NCI-H526 treated with DMSO at 0.1 percent for 48 hours (cell line): ENCODE results near the gene TEDC2.

Source experiments
- DNase-seq: peaks from one replicate; lab custom pipeline; 2025; lab: John Stamatoyannopoulos, UW

TEDC2 gene

DNA sequence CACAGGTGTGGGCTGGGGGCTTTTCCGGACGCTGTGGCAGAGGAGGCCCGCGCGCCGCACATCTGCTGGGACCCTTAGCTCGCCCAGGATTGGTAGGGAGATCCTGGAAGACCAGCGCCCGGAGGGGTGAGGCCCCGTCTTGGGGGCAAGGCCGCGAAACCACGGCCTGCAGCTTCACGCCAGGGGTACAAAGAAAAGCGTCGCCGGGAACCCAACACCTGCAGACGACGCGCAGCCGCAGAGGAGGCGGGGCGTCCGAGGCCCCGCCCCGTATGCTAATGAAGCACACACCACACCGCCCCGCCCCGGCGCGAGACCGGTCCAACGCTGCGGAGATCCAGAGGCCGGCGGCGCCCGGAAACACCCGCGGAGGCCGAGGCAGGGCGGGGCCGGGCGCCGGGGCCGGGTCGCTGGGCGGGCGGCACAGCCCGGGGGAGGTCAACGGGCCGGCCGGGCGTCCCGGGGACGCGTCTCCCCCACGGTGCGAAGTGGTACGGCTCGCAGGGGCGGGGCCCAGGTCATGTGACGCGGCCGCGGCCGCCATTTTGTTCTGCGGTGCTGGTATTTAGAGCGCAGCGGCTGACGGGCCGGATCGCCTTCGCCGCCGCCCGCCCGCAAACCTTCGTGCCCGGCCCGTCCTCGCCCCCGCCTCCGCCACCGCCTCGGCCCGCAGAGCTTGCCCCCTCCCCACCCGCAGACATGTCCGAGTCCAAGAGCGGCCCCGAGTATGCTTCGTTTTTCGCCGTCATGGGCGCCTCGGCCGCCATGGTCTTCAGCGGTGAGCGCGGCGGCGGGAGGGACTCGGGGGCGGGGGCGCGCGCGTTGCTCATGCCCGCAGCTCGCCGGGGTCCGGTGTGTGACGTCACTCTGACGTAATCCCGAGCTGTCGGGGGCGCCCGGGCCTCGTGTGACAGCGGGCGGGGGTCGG is 53.8 kb downstream of the TEDC2 start, which contains the start of gene ATP6V0C:
Gene ATP6V0C, plus strand, starts transcription at position 548 of the 928 bp plus-strand sequence. Its CDS starts 152 bp downstream, at position 700.
- peak; percentile 76 for DNase-seq
